ES-I3 (cell line): Measurements from ENCODE around the gene LRRTM1.
A peak's percentile ranks its signal among the peaks of the same experiment; 100 is the strongest.

Source experiments
- H3K36me3 ChIP-seq: 2 replicates; pipeline ENCODE4 v1.6.1; 2013; ENCODE audit warnings: mild to moderate bottlenecking, low read length, control low read depth, moderate library complexity; ENCODE audit not compliant: insufficient read depth
- H3K4me1 ChIP-seq: 2 replicates; pipeline ENCODE4 v1.6.1; 2013; ENCODE audit warnings: mild to moderate bottlenecking, control low read depth, low read length; ENCODE audit not compliant: insufficient read depth
- H3K9ac ChIP-seq: 2 replicates; pipeline ENCODE4 v1.6.1; 2013; ENCODE audit warnings: low read depth, mild to moderate bottlenecking, low read length, moderate library complexity
- H3K9me3 ChIP-seq: 2 replicates; pipeline ENCODE4 v1.6.1; 2013; ENCODE audit warnings: mild to moderate bottlenecking, low read length, moderate library complexity; ENCODE audit not compliant: control insufficient read depth, insufficient read depth

The LRRTM1 gene

DNA sequence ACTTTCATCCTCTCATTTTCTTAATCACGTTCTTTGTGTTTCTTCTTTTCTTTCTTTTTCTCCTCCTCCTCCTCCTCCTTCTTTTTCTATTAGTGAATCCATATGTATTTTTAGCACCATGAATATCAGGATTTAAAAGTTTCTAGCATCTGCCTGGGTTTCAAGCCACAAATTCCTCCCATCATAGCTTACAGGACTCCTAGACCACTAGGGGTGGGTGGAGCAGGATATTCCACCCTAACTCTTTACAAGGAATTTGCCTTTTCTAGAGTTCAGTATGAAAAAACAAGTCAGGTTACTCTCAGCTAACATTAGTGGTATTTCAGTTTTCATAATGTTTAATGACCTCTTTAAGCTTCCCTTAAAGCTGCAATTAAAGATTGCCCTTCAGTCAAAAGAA, 19.1 kb upstream of the LRRTM1 start:
- H3K36me3 ChIP-seq: no peaks in the 10 kb centered on the region
- H3K4me1 ChIP-seq: peaks cover 23% of the 10 kb centered on the region
- no peak overlapping the region for H3K9ac ChIP-seq

DNA sequence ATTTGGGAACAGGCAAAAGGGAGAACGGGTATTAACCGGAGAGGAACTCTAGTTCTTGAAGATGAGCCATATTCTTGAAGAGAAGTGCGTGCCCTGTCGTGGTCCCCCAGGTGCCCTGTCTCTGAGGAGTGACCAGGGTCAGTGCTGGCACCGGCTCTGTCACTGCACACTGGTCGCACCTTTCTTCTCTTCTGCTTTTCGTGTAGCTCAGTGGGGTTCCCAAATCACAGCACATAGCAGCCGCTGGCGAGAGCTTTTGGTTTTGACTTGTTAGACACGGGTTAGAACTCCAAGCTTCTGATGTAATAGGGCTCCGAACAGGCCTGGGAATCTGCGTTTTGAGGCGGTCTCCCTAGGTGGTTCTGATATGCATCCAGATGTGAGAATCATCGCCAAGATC, 18.4 kb upstream of the LRRTM1 start:
- Histone ChIP-seq H3K36me3 (no peaks in the 10 kb centered on the region), H3K9me3 (no peaks in the 10 kb centered on the region), H3K9ac (peak overlapping the region; percentile 39; the same call in 1 of the 2 replicates), H3K4me1 (peaks cover 23% of the 10 kb centered on the region)

More for the DNA sequence above, 19.1 kb upstream of the LRRTM1 start:
- no peaks in the 10 kb centered on the region for H3K9me3 ChIP-seq

DNA sequence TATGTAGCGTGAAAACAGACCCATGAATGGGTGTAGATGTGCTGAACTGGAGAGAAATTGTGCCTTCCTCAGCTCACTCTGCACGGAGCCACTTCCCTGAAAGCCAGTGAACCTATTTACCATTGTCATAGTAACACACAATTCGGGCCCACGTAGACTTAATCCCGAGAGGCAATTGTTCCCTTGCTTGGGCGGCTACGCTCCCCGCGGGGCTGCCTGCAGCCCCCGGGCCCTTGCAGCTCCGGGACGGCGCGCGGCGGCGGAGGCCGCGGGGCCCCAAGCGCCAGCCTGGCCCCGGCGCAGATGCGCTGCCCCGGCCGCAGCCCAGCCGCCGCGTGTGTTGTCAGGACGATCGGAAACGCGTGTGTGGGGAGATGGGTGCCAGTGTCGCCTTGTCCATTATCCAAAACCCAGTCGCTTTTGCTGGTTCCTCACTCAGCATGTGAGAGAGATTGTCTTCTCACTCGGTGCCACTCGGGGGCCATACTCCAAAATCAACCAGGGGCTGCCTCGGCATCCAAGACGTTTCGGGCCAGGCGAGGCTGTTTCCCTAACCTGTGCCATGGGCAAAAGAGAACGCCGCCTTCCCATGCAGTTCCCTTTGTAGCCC, 17.9 kb upstream of the LRRTM1 start:
- peak overlapping the region; percentile 39; the same call in 1 of the 2 replicates for H3K9ac ChIP-seq
- no peaks in the 10 kb centered on the region for H3K9me3 ChIP-seq
- no peaks in the 10 kb centered on the region for H3K36me3 ChIP-seq
- H3K4me1 ChIP-seq: peaks cover 23% of the 10 kb centered on the region

DNA sequence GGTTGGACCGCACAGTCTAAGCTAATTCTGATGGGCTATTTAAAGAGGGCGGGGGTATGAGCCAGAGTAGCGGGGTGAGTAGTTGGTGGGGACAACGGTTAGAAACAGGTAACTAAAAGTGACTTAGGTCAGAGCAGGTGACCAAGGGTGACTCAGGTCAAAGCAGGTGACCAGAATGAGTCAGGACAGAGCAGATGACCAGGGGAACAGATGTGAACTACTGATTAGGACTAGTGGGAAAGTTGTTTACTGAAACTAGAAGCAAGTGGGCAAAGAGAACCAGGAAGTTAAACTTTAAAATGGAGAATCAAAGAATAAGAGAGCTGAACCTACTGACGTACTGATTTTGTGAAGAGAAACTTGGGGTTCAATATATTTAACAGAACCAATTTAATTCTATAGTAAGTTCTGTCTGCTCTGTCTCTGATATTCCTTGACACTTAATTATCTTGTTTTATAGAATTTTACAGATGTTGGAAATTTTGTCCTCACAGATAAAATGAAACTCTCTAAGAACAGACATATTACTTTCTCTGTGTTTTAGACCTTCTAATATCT, 7.8 kb upstream of the LRRTM1 start:
- H3K9me3 ChIP-seq: no peaks in the 10 kb centered on the region
- no peaks in the 10 kb centered on the region for H3K36me3 ChIP-seq
- no peaks in the 10 kb centered on the region for H3K4me1 ChIP-seq
- H3K9ac ChIP-seq: no peak overlapping the region

DNA sequence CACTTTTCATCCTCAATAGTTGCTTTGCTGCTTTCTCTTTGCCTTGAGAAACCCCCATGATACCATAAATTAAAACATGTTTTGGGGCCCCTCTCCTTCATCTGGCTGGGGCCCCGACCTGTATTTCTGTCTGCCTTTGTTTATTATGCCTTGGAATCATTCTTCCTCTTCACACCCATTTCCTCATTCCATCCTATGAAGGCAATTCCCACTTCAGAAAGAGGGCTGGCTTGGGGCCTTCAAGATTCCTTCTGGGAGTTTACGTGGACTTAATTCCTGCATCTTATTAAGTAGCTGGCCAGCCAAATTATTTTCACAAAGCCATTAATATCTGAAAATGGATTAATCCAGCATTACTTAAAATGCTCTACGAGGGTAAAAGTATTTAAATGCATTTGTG, 6.8 kb upstream of the LRRTM1 start:
- H3K4me1 ChIP-seq: no peaks in the 10 kb centered on the region
- no peak overlapping the region for H3K9ac ChIP-seq
- no peaks in the 10 kb centered on the region for H3K36me3 ChIP-seq
- H3K9me3 ChIP-seq: no peaks in the 10 kb centered on the region

DNA sequence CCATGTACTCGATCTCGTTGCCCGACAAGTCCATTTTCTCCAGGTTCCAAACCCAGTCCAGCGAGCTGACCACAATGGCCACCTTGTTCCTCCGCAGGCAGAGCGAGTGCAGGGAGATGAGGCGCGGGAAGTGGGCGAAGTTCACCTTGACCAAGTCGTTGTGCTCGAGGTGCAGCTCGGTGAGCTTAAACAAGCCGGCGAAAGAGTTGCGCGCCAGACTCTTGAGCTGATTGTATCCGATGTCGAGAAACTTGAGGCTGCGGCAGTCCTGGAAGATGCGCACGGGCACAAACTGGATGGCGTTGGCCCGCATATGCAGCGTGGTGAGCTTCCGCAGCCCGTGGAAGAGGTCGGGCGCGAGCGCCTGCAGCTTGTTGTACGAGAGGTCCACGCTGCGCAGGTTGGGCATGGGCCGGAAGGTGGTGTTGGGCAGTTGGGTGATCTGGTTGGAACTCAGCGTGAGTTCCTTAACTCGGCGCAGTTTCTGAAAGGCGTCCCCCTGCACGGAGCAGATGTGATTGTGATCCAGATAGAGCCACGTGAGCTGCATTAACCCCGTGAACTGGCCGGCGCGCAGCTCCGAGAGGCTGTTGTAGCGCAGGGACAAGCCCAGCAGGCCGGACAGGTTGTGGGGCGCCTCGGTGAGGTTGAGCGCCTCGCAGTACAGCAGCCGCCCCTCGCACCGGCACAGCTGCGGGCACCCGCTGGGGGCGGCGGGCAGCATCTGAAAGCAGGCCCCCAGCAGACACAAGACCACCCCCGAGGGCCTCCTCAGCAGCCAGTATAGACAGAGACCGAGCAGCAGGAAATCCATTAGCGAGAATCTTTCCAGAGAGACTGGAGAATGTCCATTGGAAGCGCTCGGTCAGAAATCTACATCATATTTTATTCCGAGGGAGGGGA, 1.3 kb downstream of the LRRTM1 start:
- H3K9ac ChIP-seq: peak overlapping the region; percentile 54; the same call in 1 of the 2 replicates
- H3K9me3 ChIP-seq: no peaks in the 10 kb centered on the region
- no peaks in the 10 kb centered on the region for H3K36me3 ChIP-seq
- peaks cover 22% of the 10 kb centered on the region for H3K4me1 ChIP-seq

DNA sequence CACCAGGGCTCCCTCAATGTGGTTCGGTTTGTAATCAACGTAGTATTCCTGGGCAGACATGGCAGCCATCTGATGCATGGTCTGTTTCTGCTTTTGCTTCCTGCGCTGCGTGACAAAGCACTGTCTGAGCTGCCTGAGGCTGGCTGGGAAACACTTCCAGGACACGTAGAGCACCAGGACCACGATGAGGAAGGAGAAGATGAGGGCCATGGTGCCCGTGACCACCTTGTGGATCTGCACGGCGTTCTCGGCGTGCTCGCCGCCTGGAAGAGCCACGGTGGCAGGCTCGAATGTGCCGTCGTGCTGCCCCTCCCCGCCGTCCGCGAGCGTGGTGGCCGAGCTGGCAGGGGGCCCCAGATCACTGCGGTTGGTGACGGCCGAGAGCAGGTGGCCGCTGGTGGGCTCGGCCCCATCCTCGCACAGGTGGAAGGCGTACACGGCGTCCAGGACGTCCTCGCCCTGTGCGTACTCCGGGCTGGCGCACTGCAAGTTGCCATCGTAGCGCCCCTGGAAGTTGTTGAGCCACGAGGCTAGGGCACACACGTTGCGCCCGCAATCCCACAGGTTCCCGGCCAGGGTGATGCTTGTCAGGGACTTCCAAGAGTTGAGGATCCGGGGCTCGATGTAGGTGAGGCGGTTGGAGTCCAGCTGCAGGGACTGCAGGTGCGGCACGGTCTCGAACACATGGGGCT, 2.1 kb downstream of the LRRTM1 start:
- Histone ChIP-seq H3K9me3 (no peaks in the 10 kb centered on the region), H3K9ac (peak overlapping the region; percentile 54; the same call in 1 of the 2 replicates), H3K36me3 (no peaks in the 10 kb centered on the region), H3K4me1 (peaks cover 22% of the 10 kb centered on the region)

DNA sequence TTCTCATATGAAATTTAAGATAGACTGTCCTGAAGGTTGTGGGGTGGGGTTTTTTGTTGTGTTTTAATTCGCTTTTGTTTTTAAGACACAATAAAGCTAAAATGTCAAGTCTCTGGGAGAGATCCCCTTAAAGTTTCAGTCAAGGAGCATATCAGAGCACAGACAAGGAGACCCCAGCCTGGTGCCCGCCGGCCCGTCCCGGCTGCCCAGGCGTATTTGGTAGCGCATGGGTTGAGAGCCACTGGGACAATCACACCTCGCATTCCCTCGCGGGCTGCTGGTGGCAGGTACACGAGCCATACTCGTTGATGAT, 2.6 kb downstream of the LRRTM1 start:
- peaks cover 22% of the 10 kb centered on the region for H3K4me1 ChIP-seq

DNA sequence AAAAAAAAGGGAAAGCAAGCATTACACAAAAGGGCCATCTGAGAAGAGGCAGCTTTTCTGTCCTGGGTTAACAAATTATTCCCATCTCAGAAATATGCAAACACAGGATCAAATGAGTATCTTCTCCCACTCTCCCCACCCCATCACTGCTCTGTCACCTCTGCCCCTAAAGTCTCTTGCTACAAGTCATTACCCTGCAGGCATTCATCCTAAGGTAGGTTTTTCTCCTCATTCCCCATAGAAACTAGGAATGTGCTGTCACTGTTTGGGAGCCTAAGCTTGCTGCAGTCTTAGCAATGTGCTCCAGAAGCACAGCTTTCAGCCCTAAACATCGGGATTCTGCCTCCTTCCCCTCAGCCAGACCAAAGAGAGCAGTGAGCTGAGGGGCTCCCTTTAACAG, 3.6 kb downstream of the LRRTM1 start:
- Histone ChIP-seq H3K9ac (no peak overlapping the region), H3K4me1 (peaks cover 22% of the 10 kb centered on the region), H3K9me3 (no peaks in the 10 kb centered on the region)

More for the DNA sequence above, 2.6 kb downstream of the LRRTM1 start:
- Histone ChIP-seq H3K36me3 (no peaks in the 10 kb centered on the region), H3K9me3 (no peaks in the 10 kb centered on the region), H3K9ac (peak overlapping the region; percentile 54; the same call in 1 of the 2 replicates)

DNA sequence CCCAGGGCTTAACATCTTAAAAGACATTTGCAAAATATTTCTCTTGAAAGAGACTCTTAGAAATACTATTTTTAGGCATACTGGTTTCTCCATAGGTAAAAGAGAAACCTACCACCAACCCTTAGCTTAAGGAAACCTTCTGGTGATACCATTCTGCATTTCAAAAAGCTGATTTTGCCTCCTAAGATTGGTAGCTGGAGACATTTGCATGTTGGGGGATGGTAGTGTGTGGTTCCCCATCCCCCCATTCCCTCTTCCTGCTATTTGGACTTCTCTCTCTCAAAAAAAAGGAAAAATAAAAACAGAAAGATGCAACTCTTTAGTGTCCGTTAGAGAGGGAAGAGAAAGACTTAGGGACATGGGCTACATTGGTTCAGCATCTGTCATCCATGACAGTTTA, 4.2 kb downstream of the LRRTM1 start:
- Histone ChIP-seq H3K9me3 (no peaks in the 10 kb centered on the region), H3K9ac (no peak overlapping the region), H3K4me1 (peaks cover 22% of the 10 kb centered on the region), H3K36me3 (no peaks in the 10 kb centered on the region)

More for the DNA sequence above, 3.6 kb downstream of the LRRTM1 start:
- H3K36me3 ChIP-seq: no peaks in the 10 kb centered on the region

DNA sequence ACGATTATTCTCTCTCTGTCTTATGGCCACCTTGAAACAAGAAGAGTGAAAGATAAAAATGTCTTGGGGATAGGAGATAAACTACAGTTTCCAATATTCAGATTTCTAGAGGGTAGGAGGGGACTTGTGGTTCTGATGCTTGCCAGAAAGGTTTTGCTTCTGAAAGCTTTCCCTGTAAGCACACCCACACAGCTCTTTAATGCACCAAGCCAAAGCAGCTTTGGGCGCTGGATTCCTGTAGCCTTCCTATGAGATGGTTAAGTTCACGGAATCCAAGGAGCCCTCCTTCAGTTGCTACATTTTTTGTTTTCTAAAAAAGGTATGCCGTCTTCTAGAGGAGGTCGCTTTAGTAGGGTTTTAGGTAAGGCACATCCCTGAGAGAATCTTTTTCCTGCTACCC, 4.9 kb downstream of the LRRTM1 start:
- Histone ChIP-seq H3K4me1 (peaks cover 22% of the 10 kb centered on the region), H3K9me3 (no peaks in the 10 kb centered on the region), H3K36me3 (no peaks in the 10 kb centered on the region), H3K9ac (no peak overlapping the region)

DNA sequence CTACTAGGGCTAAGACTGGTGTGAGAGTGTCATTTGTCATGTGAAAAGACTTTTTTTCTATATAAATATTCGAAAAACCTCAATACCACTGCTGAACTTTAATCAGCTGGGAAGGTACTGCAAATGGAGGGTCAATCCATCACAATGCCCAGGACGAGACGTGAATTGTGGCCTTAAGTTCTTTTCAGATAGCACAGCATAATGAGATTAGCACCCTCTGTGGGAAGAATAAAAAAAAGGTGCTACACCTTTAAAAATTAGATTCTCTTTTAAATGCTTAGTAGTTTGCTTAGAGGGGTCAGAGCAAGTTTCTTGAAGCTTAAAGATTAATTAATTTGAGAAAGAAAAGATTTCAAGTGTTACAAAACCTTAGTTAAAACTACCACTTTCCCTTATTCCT, 5.6 kb downstream of the LRRTM1 start:
- Histone ChIP-seq H3K9ac (no peak overlapping the region), H3K36me3 (no peaks in the 10 kb centered on the region), H3K4me1 (peaks cover 22% of the 10 kb centered on the region)

DNA sequence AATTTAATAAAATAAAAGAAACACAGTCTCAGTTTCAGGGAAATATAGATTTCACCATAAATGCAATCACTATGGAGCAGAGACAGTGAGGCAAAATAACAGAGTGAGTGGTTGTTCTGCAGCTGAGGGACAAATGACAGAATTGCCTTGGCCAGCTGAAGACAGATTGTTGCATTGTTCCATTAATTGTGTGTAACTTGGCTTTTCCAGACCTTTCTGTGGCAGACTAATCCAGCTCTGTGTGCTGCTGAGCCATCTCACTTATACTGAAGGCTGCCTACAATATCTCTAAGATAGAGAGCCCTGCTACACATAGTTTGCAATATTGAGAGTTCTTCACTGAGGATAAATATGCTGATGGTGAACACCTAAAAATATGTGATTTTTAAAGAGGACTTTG, 11.5 kb downstream of the LRRTM1 start:
- H3K36me3 ChIP-seq: no peaks in the 10 kb centered on the region
- H3K4me1 ChIP-seq: no peaks in the 10 kb centered on the region
- H3K9ac ChIP-seq: no peak overlapping the region
- H3K9me3 ChIP-seq: no peaks in the 10 kb centered on the region

More for the DNA sequence above, 5.6 kb downstream of the LRRTM1 start:
- H3K9me3 ChIP-seq: no peaks in the 10 kb centered on the region

DNA sequence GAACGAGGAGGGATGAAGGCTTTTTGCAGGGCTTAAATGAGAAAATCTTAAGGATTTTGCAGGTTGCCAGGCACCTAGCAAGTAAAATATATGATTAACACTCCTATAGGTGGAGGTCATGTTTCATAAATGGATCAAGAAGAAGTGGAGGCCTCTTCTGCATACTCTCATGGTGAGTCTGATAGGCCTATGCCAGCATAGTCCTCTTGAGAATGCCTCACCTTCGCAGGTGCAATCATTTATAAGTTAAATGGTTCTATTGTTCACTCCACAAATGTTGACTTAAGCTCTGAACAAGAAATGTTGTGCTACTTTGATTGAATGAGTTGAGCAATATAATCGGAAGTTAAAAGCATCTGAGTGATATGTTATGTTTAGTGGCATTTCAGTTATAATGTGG, 12.1 kb downstream of the LRRTM1 start:
- H3K4me1 ChIP-seq: no peaks in the 10 kb centered on the region
- H3K36me3 ChIP-seq: no peaks in the 10 kb centered on the region
- no peak overlapping the region for H3K9ac ChIP-seq
- no peaks in the 10 kb centered on the region for H3K9me3 ChIP-seq
